Measurements from ENCODE around the gene XIRP2.

The XIRP2 gene, protein sequence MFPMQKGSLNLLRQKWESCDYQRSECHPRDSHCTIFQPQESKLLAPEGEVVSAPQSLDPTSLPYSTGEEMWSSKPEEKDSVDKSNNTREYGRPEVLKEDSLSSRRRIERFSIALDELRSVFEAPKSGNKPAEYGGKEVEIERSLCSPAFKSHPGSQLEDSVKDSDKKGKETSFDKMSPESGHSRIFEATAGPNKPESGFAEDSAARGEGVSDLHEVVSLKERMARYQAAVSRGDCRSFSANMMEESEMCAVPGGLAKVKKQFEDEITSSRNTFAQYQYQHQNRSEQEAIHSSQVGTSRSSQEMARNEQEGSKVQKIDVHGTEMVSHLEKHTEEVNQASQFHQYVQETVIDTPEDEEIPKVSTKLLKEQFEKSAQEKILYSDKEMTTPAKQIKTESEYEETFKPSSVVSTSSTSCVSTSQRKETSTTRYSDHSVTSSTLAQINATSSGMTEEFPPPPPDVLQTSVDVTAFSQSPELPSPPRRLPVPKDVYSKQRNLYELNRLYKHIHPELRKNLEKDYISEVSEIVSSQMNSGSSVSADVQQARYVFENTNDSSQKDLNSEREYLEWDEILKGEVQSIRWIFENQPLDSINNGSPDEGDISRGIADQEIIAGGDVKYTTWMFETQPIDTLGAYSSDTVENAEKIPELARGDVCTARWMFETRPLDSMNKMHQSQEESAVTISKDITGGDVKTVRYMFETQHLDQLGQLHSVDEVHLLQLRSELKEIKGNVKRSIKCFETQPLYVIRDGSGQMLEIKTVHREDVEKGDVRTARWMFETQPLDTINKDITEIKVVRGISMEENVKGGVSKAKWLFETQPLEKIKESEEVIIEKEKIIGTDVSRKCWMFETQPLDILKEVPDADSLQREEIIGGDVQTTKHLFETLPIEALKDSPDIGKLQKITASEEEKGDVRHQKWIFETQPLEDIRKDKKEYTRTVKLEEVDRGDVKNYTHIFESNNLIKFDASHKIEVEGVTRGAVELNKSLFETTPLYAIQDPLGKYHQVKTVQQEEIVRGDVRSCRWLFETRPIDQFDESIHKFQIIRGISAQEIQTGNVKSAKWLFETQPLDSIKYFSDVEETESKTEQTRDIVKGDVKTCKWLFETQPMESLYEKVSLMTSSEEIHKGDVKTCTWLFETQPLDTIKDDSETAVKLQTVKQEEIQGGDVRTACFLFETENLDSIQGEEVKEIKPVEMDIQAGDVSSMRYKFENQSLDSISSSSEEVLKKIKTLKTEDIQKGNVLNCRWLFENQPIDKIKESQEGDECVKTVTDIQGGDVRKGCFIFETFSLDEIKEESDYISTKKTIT (N-terminal part only)

GRCh38 chr2:166888180-166888579, at the start of gene XIRP2:
Gene XIRP2, plus strand, starts transcription at chr2:166888480. Its CDS starts 15,003 bp downstream, at chr2:166903483.
- TF ChIP-seq CTCF (IDR thresholded peaks at IDR 0.05; ENCODE audit: extremely low read depth, missing control alignments) = no peak
- DNase-seq (ENCODE audit: low spot score) = no peak

GRCh38 chr2:166841152-166841551, 47.1 kb upstream of the XIRP2 start:
- no peak for DNase-seq (ENCODE audit: low spot score)
- no peak for TF ChIP-seq CTCF (IDR thresholded peaks at IDR 0.05; ENCODE audit: extremely low read depth, missing control alignments)

DNA sequence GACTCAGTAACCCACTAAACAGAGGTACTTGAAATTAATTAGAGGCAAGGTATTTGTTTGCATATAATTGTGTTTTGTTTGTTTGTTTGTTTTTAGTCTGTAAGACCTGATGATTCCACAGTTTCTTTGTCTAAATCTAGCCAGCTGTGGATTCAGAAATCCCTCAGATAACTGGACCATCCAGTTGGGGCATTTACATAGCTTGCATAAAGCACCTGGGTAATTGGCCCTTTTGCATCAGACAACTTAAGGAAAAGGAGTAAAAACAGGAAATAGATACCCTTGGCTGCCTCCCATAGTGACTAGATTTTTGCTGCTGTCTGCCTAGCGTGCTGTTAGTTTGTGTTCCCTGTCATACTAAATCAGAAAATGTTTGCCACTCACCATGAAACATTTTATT, 46.6 kb upstream of the XIRP2 start:
- DNase-seq (ENCODE audit: low spot score) = no peak
- TF ChIP-seq CTCF (IDR thresholded peaks at IDR 0.05; ENCODE audit: extremely low read depth, missing control alignments) = no peak

DNA sequence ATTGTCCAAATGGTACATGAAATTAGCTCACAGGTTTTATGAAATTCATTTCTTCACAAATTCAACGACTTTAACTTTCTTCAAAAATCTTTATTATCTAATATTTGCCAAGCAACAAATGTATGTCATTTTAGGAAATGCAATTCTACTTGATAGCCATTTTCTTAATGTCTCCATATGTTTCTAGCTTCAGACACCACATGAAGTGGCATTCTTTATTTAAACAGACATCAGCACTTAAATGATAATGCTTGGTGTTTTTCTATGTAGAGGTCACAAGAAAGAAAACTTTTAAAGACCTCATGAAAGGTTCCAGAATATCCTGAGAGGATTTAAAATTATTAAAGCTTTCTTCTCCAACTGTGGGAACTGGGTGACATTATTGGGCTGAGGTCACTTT, 44.2 kb upstream of the XIRP2 start:
- TF ChIP-seq CTCF (IDR thresholded peaks at IDR 0.05; ENCODE audit: extremely low read depth, missing control alignments) = no peak
- DNase-seq (ENCODE audit: low spot score) = no peak

- TF ChIP-seq CTCF (IDR thresholded peaks at IDR 0.05; ENCODE audit: extremely low read depth, missing control alignments) = no peak
- DNase-seq (ENCODE audit: low spot score) = no peak
These were observed 25.7 kb upstream of the XIRP2 start for GRCh38 chr2:166862468-166863132.

GRCh38 chr2:166867874-166868514, 20.3 kb upstream of the XIRP2 start:
- TF ChIP-seq CTCF (IDR thresholded peaks at IDR 0.05; ENCODE audit: extremely low read depth, missing control alignments) = no peak
- DNase-seq (ENCODE audit: low spot score) = no peak

Data from GM20000 (cell line).